H9 (cell line): ENCODE measurements around the gene ULK1. TPM values are rescaled to one million over a fixed set of nuclear protein-coding genes. Genes with fewer than 3 reads are reported as not detected.

Experiments used
- DNase-seq: peaks from one replicate; pipeline ENCODE4 v3.0.0-alpha.2; 2017
- H2AFZ ChIP-seq: one replicate; pipeline ENCODE4 v1.6.1; 2013; ENCODE audit warnings: mild to moderate bottlenecking, low read length, control low read depth, moderate library complexity
- H2AK5ac ChIP-seq: 2 replicates; pipeline ENCODE4 v1.6.1; 2013; ENCODE audit warnings: low read length, control low read depth, mixed read lengths; ENCODE audit not compliant: insufficient read length
- H2BK120ac ChIP-seq: one replicate; pipeline ENCODE4 v1.6.1; 2013; ENCODE audit warnings: low read depth, mild to moderate bottlenecking, low read length, control low read depth, inconsistent platforms; ENCODE audit not compliant: poor library complexity, severe bottlenecking
- H2BK12ac ChIP-seq: 2 replicates; pipeline ENCODE4 v1.6.1; 2013; ENCODE audit warnings: low read length, control low read depth, mixed read lengths, low read depth; ENCODE audit not compliant: insufficient read length
- H2BK15ac ChIP-seq: 2 replicates; pipeline ENCODE4 v1.6.1; 2013; ENCODE audit warnings: low read depth, low read length, control low read depth
- H2BK20ac ChIP-seq: one replicate; pipeline ENCODE4 v1.6.1; 2013; ENCODE audit warnings: low read depth, mild to moderate bottlenecking, low read length, control low read depth, inconsistent platforms; ENCODE audit not compliant: poor library complexity, severe bottlenecking
- H2BK5ac ChIP-seq: 2 replicates; pipeline ENCODE4 v1.6.1; 2013; ENCODE audit warnings: low read length, control low read depth, mixed read lengths; ENCODE audit not compliant: insufficient read length
- H3K14ac ChIP-seq: 2 replicates; pipeline ENCODE4 v1.6.1; 2013; ENCODE audit warnings: low read length, control low read depth; ENCODE audit not compliant: insufficient read depth
- H3K18ac ChIP-seq: 2 replicates; pipeline ENCODE4 v1.6.1; 2013; ENCODE audit warnings: low read depth, mild to moderate bottlenecking, mixed read lengths, low read length, control low read depth; ENCODE audit not compliant: insufficient read length
- H3K23ac ChIP-seq: 2 replicates; pipeline ENCODE4 v1.6.1; 2013; ENCODE audit warnings: low read length, control low read depth, mixed read lengths, low read depth; ENCODE audit not compliant: insufficient read length
- H3K23me2 ChIP-seq: 2 replicates; pipeline ENCODE4 v1.6.1; 2013; ENCODE audit warnings: low read depth, mild to moderate bottlenecking, mixed read lengths, low read length, control low read depth; ENCODE audit not compliant: insufficient read length, poor library complexity, severe bottlenecking
- H3K27ac ChIP-seq: 2 replicates; pipeline ENCODE4 v1.5.1; 2013; ENCODE audit warnings: low read length, control low read depth, mixed read lengths, low read depth; ENCODE audit not compliant: insufficient read length
- H3K27me3 ChIP-seq: 2 replicates; pipeline ENCODE4 v1.6.1; 2013; ENCODE audit warnings: low read length, control low read depth, inconsistent platforms; ENCODE audit not compliant: insufficient read depth
- H3K4ac ChIP-seq: 2 replicates; pipeline ENCODE4 v1.6.1; 2013; ENCODE audit warnings: low read depth, mild to moderate bottlenecking, control low read depth, inconsistent platforms, low read length, moderate library complexity
- H3K4me1 ChIP-seq: 2 replicates; pipeline ENCODE4 v1.6.1; 2013; ENCODE audit warnings: low read length, control low read depth, inconsistent platforms; ENCODE audit not compliant: insufficient read depth
- H3K4me2 ChIP-seq: 2 replicates; pipeline ENCODE4 v1.6.1; 2013; ENCODE audit warnings: low read length, control low read depth, mixed read lengths; ENCODE audit not compliant: insufficient read length, insufficient read depth
- H3K56ac ChIP-seq: 2 replicates; pipeline ENCODE4 v1.6.1; 2013; ENCODE audit warnings: low read depth, mild to moderate bottlenecking, mixed read lengths, low read length, control low read depth; ENCODE audit not compliant: insufficient read length
- H3K79me1 ChIP-seq: 2 replicates; pipeline ENCODE4 v1.6.1; 2013; ENCODE audit warnings: low read depth, mild to moderate bottlenecking, moderate library complexity, low read length, control low read depth, inconsistent platforms; ENCODE audit not compliant: insufficient read depth, poor library complexity, severe bottlenecking
- H3K79me2 ChIP-seq: 2 replicates; pipeline ENCODE4 v1.6.1; 2013; ENCODE audit warnings: low read length, control low read depth, inconsistent platforms; ENCODE audit not compliant: insufficient read depth
- H3K9ac ChIP-seq: 2 replicates; pipeline ENCODE4 v1.6.1; 2013; ENCODE audit warnings: low read length, control low read depth, mixed read lengths; ENCODE audit not compliant: insufficient read length; ENCODE audit errors: extremely low read depth
- H3K9me3 ChIP-seq: one replicate; pipeline ENCODE4 v1.6.1; 2013; ENCODE audit warnings: low read depth, low read length, inconsistent platforms; ENCODE audit not compliant: control insufficient read depth
- H3T11ph ChIP-seq: one replicate; pipeline ENCODE4 v1.6.1; 2013; ENCODE audit warnings: mild to moderate bottlenecking, low read length, control low read depth, inconsistent platforms
- H4K20me1 ChIP-seq: one replicate; pipeline ENCODE4 v1.6.1; 2013; ENCODE audit not compliant: control insufficient read depth, insufficient read length, insufficient read depth
- H4K5ac ChIP-seq: 2 replicates; pipeline ENCODE4 v1.6.1; 2013; ENCODE audit warnings: low read depth, mild to moderate bottlenecking, mixed read lengths, low read length, control low read depth; ENCODE audit not compliant: insufficient read length
- H4K8ac ChIP-seq: replicated peaks from 2 replicates; pipeline ENCODE4 v1.6.1; 2013; ENCODE audit warnings: low read length, control low read depth, mixed read lengths, low read depth; ENCODE audit not compliant: insufficient read length
- H4K91ac ChIP-seq: 2 replicates; pipeline ENCODE4 v1.6.1; 2013; ENCODE audit warnings: low read depth, mild to moderate bottlenecking, moderate library complexity, mixed read lengths, low read length, control low read depth; ENCODE audit not compliant: insufficient read length
- H3K27ac Mint-ChIP-seq, 3 experiments: 2 replicates in 2 of 3; 3 replicates in 1 of 3; pipeline ENCODE4 v1.8.0; 2020 to 2021; ENCODE audit warnings: mixed read lengths in 3 of 3, mild to moderate bottlenecking in 1 of 3, moderate library complexity in 1 of 3
- H3K27me3 Mint-ChIP-seq: 2 replicates; pipeline ENCODE4 v1.8.0; 2021; ENCODE audit warnings: low read depth, mild to moderate bottlenecking, moderate library complexity, mixed read lengths
- H3K36me3 Mint-ChIP-seq, 3 experiments: 2 replicates in 2 of 3; 3 replicates in 1 of 3; pipeline ENCODE4 v1.8.0; 2020 to 2021; ENCODE audit warnings: low read depth in 3 of 3, mixed read lengths in 3 of 3; ENCODE audit not compliant: insufficient read depth in 1 of 3
- H3K4me1 Mint-ChIP-seq, 2 experiments: 2 replicates each; pipeline ENCODE4 v1.8.0; 2020; ENCODE audit warnings: mixed read lengths in 2 of 2
- H3K4me3 Mint-ChIP-seq, 2 experiments: 2 replicates in 1 of 2; 3 replicates in 1 of 2; pipeline ENCODE4 v1.8.0; 2020 to 2021; ENCODE audit warnings: mild to moderate bottlenecking in 2 of 2, mixed read lengths in 2 of 2, moderate library complexity in 1 of 2
- H3K9me3 Mint-ChIP-seq, 2 experiments: 2 replicates in 1 of 2; 3 replicates in 1 of 2; pipeline ENCODE4 v1.8.0; 2020; ENCODE audit warnings: mild to moderate bottlenecking in 2 of 2, mixed read lengths in 2 of 2, moderate library complexity in 1 of 2
- CTCF ChIP-seq: fragments of 200-600 bp; sonication (generic); conservative IDR thresholded peaks from 3 replicates; pipeline ENCODE4 v1.8.0; 2021; ENCODE audit warnings: antibody characterized with exemption, mild to moderate bottlenecking
- WGBS: extraction: QIAGEN DNeasy Blood & Tissue Kit; methylation state at CpG from one replicate; pipeline ENCODE4 v1.1.7; 2013; ENCODE audit warnings: missing lambda C conversion rate, low lambda C conversion rate, mixed read lengths; ENCODE audit not compliant: insufficient read length; ENCODE audit errors: extremely low coverage; 5-methylcytosine and 5-hydroxymethylcytosine counted together
- total RNA-seq: library from RNA; stranded (reverse); gene quantifications from 2 replicates; pipeline ENCODE4 v1.2.1, GENCODE V29; 2021

Gene ULK1
- total RNA-seq, 1 experiment from 2014 or later, result 57.2 TPM

DNA sequence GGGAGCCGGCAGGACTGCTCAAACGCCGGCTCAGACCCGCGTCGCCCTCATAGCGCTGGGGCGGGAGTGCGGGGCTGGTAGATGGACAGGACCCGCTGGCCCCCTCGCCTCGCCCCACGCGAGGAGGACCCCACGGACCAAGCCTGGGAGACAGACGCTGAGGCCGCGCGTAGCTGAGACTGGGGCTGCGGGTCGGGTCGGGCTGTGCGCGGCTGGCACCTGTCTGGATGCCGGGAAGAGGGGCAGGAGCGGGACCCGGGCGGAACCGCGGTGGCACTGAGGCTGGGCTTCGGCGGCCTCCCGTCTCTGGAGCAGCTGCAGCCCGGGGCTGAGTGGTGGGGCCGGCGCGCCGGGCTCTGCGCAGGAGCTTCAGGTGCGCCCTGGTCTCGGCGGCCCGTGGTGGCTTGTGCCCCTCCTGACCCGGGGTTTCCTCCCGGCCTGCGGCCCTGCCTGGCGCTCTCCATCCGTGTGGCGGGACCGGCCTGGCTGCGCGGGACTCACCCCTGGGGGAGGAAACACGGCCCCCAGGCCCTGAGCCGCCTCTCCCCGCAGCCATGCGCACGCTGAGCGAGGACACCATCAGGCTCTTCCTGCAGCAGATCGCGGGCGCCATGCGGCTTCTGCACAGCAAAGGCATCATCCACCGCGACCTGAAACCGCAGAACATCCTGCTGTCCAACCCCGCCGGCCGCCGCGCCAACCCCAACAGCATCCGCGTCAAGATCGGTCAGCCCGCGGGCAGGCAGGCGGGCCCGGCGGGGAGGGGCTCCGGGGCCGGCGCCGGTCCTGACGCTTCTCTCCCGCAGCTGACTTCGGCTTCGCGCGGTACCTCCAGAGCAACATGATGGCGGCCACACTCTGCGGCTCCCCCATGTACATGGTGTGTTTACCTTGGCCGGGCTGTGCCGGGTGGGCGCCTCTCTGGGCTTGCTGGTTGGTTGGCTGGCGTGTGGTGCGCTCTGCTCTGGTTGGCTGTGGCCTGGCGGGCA, 14.0 kb downstream of the ULK1 start:
- peaks cover 12 to 34% (median 28%) of the 10 kb centered on the region in 3 experiments; a peak in 6 of 7 replicates for H3K36me3 Mint-ChIP-seq
- H4K20me1 ChIP-seq, result no peaks in the 10 kb centered on the region
- H3K4me1 ChIP-seq, result no peaks in the 10 kb centered on the region
- H3K4me3 Mint-ChIP-seq, result no peak overlapping the region
- no peak overlapping the region for H2BK20ac ChIP-seq
- no peak overlapping the region; the same call in 1 of the 2 replicates for H3K14ac ChIP-seq
- no peak overlapping the region for H2BK5ac ChIP-seq
- H2BK12ac ChIP-seq, result no peak overlapping the region
- no peak overlapping the region for H3K56ac ChIP-seq
- H3K27ac Mint-ChIP-seq, result peak overlapping the region in 1 of 3 experiments; percentile 68; a peak in 1 of 7 replicates
- no peak overlapping the region for H3K4ac ChIP-seq
- no peak overlapping the region for H3T11ph ChIP-seq
- no peaks in the 10 kb centered on the region for H3K9me3 ChIP-seq
- H3K4me2 ChIP-seq, result no peak overlapping the region
- no peak overlapping the region for H4K91ac ChIP-seq
- no peaks in the 10 kb centered on the region for H3K79me1 ChIP-seq
- no peak overlapping the region for H2AK5ac ChIP-seq
- no peak overlapping the region for H4K8ac ChIP-seq
- no peak overlapping the region for H4K5ac ChIP-seq
- no peaks in the 10 kb centered on the region for H3K27me3 ChIP-seq
- 0 out of 4 replicates have a peak, but pooled peaks cover 0 to 5% of the 10 kb centered on the region in 2 experiments for H3K4me1 Mint-ChIP-seq
- H3K9ac ChIP-seq, result no peak overlapping the region
- no peaks in the 10 kb centered on the region; the same call in 1 of the 2 replicates for H3K79me2 ChIP-seq
- no peaks in the 10 kb centered on the region for H3K23me2 ChIP-seq
- H2AFZ ChIP-seq, result no peak overlapping the region
- no CpG with 5 or more reads among the region's 96 CpGs for WGBS
- no peak overlapping the region for H2BK120ac ChIP-seq
- no peak overlapping the region for H3K18ac ChIP-seq
- TF ChIP-seq CTCF, result no peak
- no peak overlapping the region for H3K27ac ChIP-seq
- no peak overlapping the region for H3K23ac ChIP-seq
- DNase-seq, result no peak
- H3K27me3 Mint-ChIP-seq, result no peaks in the 10 kb centered on the region
- H2BK15ac ChIP-seq, result no peak overlapping the region
- H3K9me3 Mint-ChIP-seq, result no peaks in the 10 kb centered on the region
